ENCODE data around the gene LDLRAP1.

DNA sequence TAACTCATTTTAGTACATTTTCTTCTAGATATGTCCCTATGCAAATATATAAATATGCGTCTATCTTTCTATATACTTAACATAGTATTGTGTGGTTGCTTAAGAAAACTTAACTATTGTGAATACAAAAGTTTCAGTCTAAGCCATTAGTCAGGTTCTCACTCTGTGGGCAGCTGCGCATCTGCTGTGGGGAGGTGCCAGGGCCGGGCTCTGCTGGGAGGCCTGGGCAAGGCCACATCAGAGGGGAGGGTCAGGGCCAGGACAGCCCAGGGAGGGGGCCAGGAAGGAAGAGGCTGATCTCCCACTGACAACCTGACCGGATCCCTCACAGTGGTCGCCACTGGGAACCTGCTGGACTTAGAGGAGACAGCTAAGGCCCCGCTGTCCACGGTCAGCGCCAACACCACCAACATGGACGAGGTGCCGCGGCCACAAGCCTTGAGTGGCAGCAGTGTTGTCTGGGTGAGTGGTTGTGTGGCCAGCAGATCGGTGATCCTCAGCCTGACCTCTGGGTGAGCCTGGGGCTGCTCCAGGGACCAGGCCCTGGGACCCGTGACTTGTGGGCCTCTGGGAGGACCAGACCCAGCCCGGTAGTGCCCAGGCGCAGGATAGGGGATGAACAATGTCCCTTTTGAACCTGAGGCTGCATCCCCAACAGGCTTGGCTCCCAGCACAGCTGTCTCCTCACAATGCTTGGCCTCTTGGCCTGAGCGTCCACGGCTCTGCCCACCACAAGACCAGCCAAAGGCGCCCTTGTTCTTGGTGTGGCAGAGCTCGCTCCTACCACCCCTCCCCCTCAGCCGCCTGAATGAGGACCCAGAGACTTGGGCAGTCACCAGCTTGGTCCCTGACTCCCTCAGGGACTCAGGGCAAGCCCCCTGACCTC, 20.2 kb downstream of the LDLRAP1 start:
- TF ChIP-seq, protein P1, sequence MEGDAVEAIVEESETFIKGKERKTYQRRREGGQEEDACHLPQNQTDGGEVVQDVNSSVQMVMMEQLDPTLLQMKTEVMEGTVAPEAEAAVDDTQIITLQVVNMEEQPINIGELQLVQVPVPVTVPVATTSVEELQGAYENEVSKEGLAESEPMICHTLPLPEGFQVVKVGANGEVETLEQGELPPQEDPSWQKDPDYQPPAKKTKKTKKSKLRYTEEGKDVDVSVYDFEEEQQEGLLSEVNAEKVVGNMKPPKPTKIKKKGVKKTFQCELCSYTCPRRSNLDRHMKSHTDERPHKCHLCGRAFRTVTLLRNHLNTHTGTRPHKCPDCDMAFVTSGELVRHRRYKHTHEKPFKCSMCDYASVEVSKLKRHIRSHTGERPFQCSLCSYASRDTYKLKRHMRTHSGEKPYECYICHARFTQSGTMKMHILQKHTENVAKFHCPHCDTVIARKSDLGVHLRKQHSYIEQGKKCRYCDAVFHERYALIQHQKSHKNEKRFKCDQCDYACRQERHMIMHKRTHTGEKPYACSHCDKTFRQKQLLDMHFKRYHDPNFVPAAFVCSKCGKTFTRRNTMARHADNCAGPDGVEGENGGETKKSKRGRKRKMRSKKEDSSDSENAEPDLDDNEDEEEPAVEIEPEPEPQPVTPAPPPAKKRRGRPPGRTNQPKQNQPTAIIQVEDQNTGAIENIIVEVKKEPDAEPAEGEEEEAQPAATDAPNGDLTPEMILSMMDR (IDR thresholded peaks at IDR 0.05; ENCODE audit: low read length), result no peak
- no peak for TF ChIP-seq EZH2 (IDR thresholded peaks at IDR 0.05; ENCODE audit: borderline replicate concordance, low read length)
